Fibroblast of lung (primary cell): ENCODE results near the gene POGZ. TPM values are rescaled to one million over a fixed set of nuclear protein-coding genes. Genes with fewer than 3 reads are reported as not detected.

Experiments used
- DNase-seq, 2 donors: peaks; one replicate each; pipeline versions ENCODE4 v3.0.0 to v3.0.0-alpha.2; 2010; ENCODE audit warnings: low read depth in 2 of 2
- H2AFZ ChIP-seq: 2 replicates; pipeline ENCODE4 v1.5.1; 2012; ENCODE audit warnings: low read length, control low read depth, inconsistent platforms
- H3K27ac ChIP-seq: 2 replicates; pipeline ENCODE4 v1.5.1; 2011; ENCODE audit warnings: low read length, control low read depth; ENCODE audit not compliant: insufficient read depth
- H3K27me3 ChIP-seq: 2 replicates; pipeline ENCODE4 v1.5.1; 2011; ENCODE audit warnings: mild to moderate bottlenecking, low read length; ENCODE audit not compliant: control insufficient read depth, insufficient read depth
- H3K36me3 ChIP-seq: 2 replicates; pipeline ENCODE4 v1.5.1; 2011; ENCODE audit warnings: low read length; ENCODE audit not compliant: control insufficient read depth, insufficient read depth
- H3K4me1 ChIP-seq: 2 replicates; pipeline ENCODE4 v1.5.1; 2011; ENCODE audit warnings: low read length; ENCODE audit not compliant: control insufficient read depth, insufficient read depth; ENCODE audit errors: extremely low read depth
- H3K4me2 ChIP-seq: 2 replicates; pipeline ENCODE4 v1.5.1; 2011; ENCODE audit warnings: low read length, control low read depth; ENCODE audit not compliant: insufficient read depth; ENCODE audit errors: extremely low read depth
- H3K4me3 ChIP-seq, 4 experiments: fragments of 200-600 bp in 1 of 4; sonication (generic) in 1 of 4; replicated peaks in 1 of 4; 2 replicates each; pipeline ENCODE4 v1.5.1; 2011 to 2016; ENCODE audit warnings: low read length in 4 of 4, low read depth in 3 of 4, mild to moderate bottlenecking in 3 of 4, control low read depth in 2 of 4, inconsistent platforms in 1 of 4, mixed read lengths in 1 of 4; ENCODE audit not compliant: insufficient read depth in 1 of 4; ENCODE audit errors: control extremely low read depth in 1 of 4
- H3K79me2 ChIP-seq: 2 replicates; pipeline ENCODE4 v1.5.1; 2012; ENCODE audit warnings: mild to moderate bottlenecking, low read length, inconsistent platforms; ENCODE audit not compliant: control insufficient read depth, insufficient read depth
- H3K9ac ChIP-seq: 2 replicates; pipeline ENCODE4 v1.5.1; 2011; ENCODE audit warnings: mild to moderate bottlenecking, low read length, control low read depth; ENCODE audit not compliant: insufficient read depth
- H3K9me3 ChIP-seq: 2 replicates; pipeline ENCODE4 v1.5.1; 2012; ENCODE audit warnings: low read depth, low read length; ENCODE audit not compliant: control insufficient read depth, insufficient read depth
- H4K20me1 ChIP-seq: 2 replicates; pipeline ENCODE4 v1.5.1; 2011; ENCODE audit warnings: low read length; ENCODE audit not compliant: control insufficient read depth, insufficient read depth; ENCODE audit errors: extremely low read depth
- EZH2 ChIP-seq: IDR thresholded peaks from 2 replicates; pipeline ENCODE4 v1.5.1; 2012; ENCODE audit warnings: low read length, control low read depth, mild to moderate bottlenecking; ENCODE audit errors: missing control alignments
- polyA plus RNA-seq, 2 donors: library from polyadenylated mRNA; depleted of rRNA in 1 of 2; stranded (reverse) in 1 of 2; unstranded in 1 of 2; fragments of >200 nt; gene quantifications; 2 replicates each; pipeline ENCODE4 v1.2.1, GENCODE V29; 2011 to 2012; ENCODE audit warnings: missing spikeins in 1 of 2
- total RNA-seq: library from RNA; depleted of rRNA; stranded (reverse); fragments of >200 nt; gene quantifications from 2 replicates; pipeline ENCODE4 v1.2.1, GENCODE V29; 2014
- TF ChIP-seq, protein P1 (sequence below), 2 donors: IDR thresholded peaks in 1 of 2; conservative IDR thresholded peaks in 1 of 2; 1 replicate in 1 of 2; 2 replicates in 1 of 2; pipeline ENCODE4 v1.5.1; 2011 to 2012; ENCODE audit warnings: low read length in 2 of 2, control low read depth in 1 of 2, inconsistent platforms in 1 of 2, low read depth in 1 of 2, mild to moderate bottlenecking in 1 of 2

The POGZ gene
- total and polyA plus RNA-seq, 2 donors (not counting 1 experiment from before 2014, with no cell fraction given): 21.6 to 27.6 TPM

DNA sequence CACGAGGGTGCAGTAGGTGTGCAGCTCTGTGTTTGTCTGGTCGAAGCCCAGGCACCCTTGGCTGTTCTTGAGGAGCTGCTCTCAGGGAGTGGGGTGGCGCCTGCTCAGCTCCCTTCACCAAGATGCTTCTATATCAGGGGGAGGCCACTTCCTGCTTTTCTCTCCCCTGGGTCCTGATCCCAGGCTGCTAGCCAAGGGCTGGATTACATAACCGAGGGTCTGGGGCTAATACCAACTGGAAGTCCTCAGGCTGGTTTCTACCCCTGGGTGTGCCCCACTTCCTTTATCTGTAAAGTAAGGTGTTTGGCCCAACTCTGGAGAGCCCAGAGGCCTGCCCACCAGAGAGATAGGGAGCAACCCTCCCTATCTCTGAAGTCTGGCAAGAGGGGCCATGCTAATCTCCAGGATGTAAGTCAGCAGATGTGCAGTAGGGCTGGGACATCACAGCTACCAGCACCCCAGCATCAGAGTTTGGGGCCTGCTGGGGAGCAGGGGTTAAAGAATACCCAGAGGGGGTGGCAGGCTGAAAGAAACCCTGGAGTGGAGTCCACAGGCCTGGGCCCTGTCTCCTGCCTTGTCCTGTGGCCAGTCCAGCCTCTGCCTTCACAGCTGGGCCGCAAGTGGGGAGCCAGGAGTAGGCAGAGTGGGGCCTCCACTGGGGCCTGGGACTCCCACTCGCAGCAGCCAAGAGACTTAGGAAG, 88.9 kb downstream of the POGZ start:
- H3K4me2 ChIP-seq: no peak overlapping the region
- no peaks in the 10 kb centered on the region for H3K79me2 ChIP-seq
- peaks cover 1% of the 10 kb centered on the region for H3K36me3 ChIP-seq
- H3K27ac ChIP-seq: no peak overlapping the region
- no peak for DNase-seq
- H3K9ac ChIP-seq: no peak overlapping the region
- peaks cover 3% of the 10 kb centered on the region for H3K4me1 ChIP-seq
- no peak overlapping the region for H2AFZ ChIP-seq
- H3K9me3 ChIP-seq: no peaks in the 10 kb centered on the region
- H3K27me3 ChIP-seq: no peaks in the 10 kb centered on the region
- H4K20me1 ChIP-seq: no peaks in the 10 kb centered on the region
- no peak overlapping the region for H3K4me3 ChIP-seq
- TF ChIP-seq, protein P1, sequence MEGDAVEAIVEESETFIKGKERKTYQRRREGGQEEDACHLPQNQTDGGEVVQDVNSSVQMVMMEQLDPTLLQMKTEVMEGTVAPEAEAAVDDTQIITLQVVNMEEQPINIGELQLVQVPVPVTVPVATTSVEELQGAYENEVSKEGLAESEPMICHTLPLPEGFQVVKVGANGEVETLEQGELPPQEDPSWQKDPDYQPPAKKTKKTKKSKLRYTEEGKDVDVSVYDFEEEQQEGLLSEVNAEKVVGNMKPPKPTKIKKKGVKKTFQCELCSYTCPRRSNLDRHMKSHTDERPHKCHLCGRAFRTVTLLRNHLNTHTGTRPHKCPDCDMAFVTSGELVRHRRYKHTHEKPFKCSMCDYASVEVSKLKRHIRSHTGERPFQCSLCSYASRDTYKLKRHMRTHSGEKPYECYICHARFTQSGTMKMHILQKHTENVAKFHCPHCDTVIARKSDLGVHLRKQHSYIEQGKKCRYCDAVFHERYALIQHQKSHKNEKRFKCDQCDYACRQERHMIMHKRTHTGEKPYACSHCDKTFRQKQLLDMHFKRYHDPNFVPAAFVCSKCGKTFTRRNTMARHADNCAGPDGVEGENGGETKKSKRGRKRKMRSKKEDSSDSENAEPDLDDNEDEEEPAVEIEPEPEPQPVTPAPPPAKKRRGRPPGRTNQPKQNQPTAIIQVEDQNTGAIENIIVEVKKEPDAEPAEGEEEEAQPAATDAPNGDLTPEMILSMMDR (conservative IDR thresholded peaks at IDR 0.05 in 1 of 2, IDR thresholded peaks at IDR 0.05 in 1 of 2; ENCODE audit: low read depth in 1 of 2, low read length in 2 of 2): no peak
- no peak for TF ChIP-seq EZH2

DNA sequence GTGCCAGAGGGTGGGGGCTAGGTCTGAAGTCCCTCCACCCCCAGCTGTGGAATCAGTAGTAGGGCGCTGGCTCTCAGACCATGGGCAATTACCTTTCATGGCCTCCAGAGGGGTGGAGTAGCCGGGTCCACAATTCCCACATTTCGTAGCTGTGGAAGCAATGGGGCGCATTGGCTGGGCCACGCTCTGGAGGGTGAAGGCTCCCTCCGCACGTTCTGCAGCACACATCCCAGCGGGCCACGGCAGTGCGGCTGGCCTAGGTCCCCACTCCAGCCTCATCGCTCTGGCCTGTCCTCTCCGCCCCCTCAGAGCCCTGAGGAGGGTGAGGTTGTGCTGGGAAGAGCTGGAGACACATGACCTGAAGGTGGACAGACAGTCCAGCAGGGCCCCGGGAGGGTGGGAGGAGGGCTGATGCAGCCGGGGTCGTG, 89.7 kb downstream of the POGZ start:
- no peaks in the 10 kb centered on the region for H3K9me3 ChIP-seq
- H3K4me1 ChIP-seq: peaks cover 3% of the 10 kb centered on the region
- H3K27ac ChIP-seq: no peak overlapping the region
- H3K4me3 ChIP-seq: no peak overlapping the region
- TF ChIP-seq EZH2: no peak
- TF ChIP-seq, protein P1 (conservative IDR thresholded peaks at IDR 0.05 in 1 of 2, IDR thresholded peaks at IDR 0.05 in 1 of 2; ENCODE audit: low read depth in 1 of 2, low read length in 2 of 2): no peak
- no peaks in the 10 kb centered on the region for H3K79me2 ChIP-seq
- no peaks in the 10 kb centered on the region for H4K20me1 ChIP-seq
- peaks cover 1% of the 10 kb centered on the region for H3K36me3 ChIP-seq
- no peak overlapping the region for H3K9ac ChIP-seq
- no peak overlapping the region for H2AFZ ChIP-seq
- no peak for DNase-seq
- no peaks in the 10 kb centered on the region for H3K27me3 ChIP-seq
- no peak overlapping the region for H3K4me2 ChIP-seq

DNA sequence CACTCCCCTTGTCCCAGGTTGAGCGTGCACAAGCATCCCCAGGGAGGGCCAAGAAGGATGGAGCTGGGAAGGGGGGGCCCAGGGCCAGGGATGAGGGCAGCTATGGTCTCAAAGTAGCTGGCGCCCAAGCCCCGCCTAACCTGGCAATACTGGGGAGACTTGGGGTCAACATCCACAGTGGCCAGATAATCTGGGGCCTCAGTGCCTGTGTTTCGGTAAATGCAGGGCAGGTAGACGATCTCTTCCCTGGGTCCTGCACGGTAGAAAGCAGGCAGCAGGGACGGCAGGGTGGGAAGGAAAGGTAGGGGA, 90.0 kb downstream of the POGZ start:
- Histone ChIP-seq H3K9ac (no peak overlapping the region), H3K27me3 (no peaks in the 10 kb centered on the region), H2AFZ (no peak overlapping the region), H3K4me1 (peaks cover 3% of the 10 kb centered on the region), H3K36me3 (peaks cover 1% of the 10 kb centered on the region), H3K9me3 (no peaks in the 10 kb centered on the region), H4K20me1 (no peaks in the 10 kb centered on the region), H3K4me2 (no peak overlapping the region), H3K4me3 (no peak overlapping the region), H3K79me2 (no peaks in the 10 kb centered on the region), H3K27ac (no peak overlapping the region)
- TF ChIP-seq EZH2: no peak
- DNase-seq: no peak
